Smooth muscle cell (in vitro differentiated cells): ENCODE data around the gene KCNG1. TPM values are rescaled to one million over a fixed set of nuclear protein-coding genes. Genes with fewer than 3 reads are reported as not detected.

ENCODE experiments used
- DNase-seq: peaks from one replicate; lab custom pipeline; 2025; ENCODE audit not compliant: unreplicated experiment; lab: John Stamatoyannopoulos, UW
- H2AFZ ChIP-seq: fragments of 200-600 bp; sonication (generic); 2 replicates; pipeline ENCODE4 v1.6.0; 2016; ENCODE audit warnings: antibody characterized with exemption, low read depth, mild to moderate bottlenecking
- H3F3A ChIP-seq: fragments of 200-600 bp; sonication (generic); 2 replicates; pipeline ENCODE4 v1.6.0; 2017; ENCODE audit warnings: antibody characterized with exemption, low read depth
- H3K27ac ChIP-seq: fragments of 200-600 bp; sonication (generic); 2 replicates; pipeline ENCODE4 v1.5.1; 2016; ENCODE audit warnings: low read depth, mild to moderate bottlenecking
- H3K27me3 ChIP-seq: fragments of 200-600 bp; sonication (generic); 2 replicates; pipeline ENCODE4 v1.6.1; 2016; ENCODE audit warnings: low read depth, mild to moderate bottlenecking
- H3K36me3 ChIP-seq: fragments of 200-600 bp; sonication (generic); 2 replicates; pipeline ENCODE4 v1.5.1; 2016; ENCODE audit warnings: low read depth
- H3K4me1 ChIP-seq: fragments of 200-600 bp; sonication (generic); 2 replicates; pipeline ENCODE4 v1.5.1; 2016; ENCODE audit warnings: low read depth
- H3K4me2 ChIP-seq: fragments of 200-600 bp; sonication (generic); 2 replicates; pipeline ENCODE4 v1.6.0; 2016; ENCODE audit warnings: mild to moderate bottlenecking
- H3K4me3 ChIP-seq: fragments of 200-600 bp; sonication (generic); 2 replicates; pipeline ENCODE4 v1.5.1; 2016; ENCODE audit warnings: mild to moderate bottlenecking
- H3K79me2 ChIP-seq: fragments of 200-600 bp; sonication (generic); 2 replicates; pipeline ENCODE4 v1.6.0; 2016; ENCODE audit warnings: low read depth, mild to moderate bottlenecking
- H3K9ac ChIP-seq: fragments of 200-600 bp; sonication (generic); 2 replicates; pipeline ENCODE4 v1.6.0; 2016; ENCODE audit warnings: low read depth
- H3K9me3 ChIP-seq: fragments of 200-600 bp; sonication (generic); replicated peaks from 2 replicates; pipeline ENCODE4 v1.5.1; 2016; ENCODE audit warnings: low read depth
- H4K20me1 ChIP-seq: fragments of 200-600 bp; sonication (generic); 2 replicates; pipeline ENCODE4 v1.6.0; 2016; ENCODE audit warnings: low read depth
- WGBS: methylation state at CpG from one replicate; pipeline ENCODE4 v1.1.7; 2016; ENCODE audit warnings: low lambda C conversion rate; 5-methylcytosine and 5-hydroxymethylcytosine counted together
- polyA plus RNA-seq: library from polyadenylated mRNA; unstranded; fragments of >200 nt; fragmentation: Nextera tagmentation; extraction: Ambion mirVana; gene quantifications from 2 replicates; pipeline ENCODE4 v1.2.1, GENCODE V29; 2016
- total RNA-seq: library from RNA; depleted of rRNA; stranded (reverse); fragments of >200 nt; gene quantifications from 2 replicates; pipeline ENCODE4 v1.2.3, GENCODE V29; 2014
- TF ChIP-seq, protein P1 (sequence below): fragments of 200-600 bp; sonication (generic); IDR thresholded peaks from 2 replicates; pipeline ENCODE4 v1.5.1; 2017; ENCODE audit warnings: borderline replicate concordance, mild to moderate bottlenecking, antibody characterized with exemption; ENCODE audit not compliant: insufficient read depth, poor library complexity, severe bottlenecking

KCNG1 gene
- total and polyA plus RNA-seq, 2 experiments from 2014 or later = 51.2 to 54.1 TPM

DNA sequence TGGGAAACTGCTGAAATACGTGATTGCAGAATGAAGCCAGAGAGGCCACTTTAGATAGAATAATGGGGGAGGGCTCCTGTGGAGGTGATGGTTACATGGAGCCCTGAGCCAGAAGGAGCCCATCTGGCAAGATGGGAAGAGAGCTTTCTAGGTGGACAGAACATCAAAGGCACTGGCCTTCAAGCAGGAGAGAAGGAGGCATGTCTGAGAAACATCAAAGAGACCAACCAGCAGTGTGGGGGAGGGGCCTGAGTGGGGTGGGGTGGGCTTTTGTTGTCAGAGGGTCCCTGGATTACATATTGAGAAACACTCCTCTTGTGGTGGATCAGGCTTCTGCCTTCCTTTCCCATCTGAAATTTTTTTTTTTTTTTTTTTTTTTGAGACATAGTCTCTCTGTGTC lies 1.9 kb upstream of the KCNG1 start:
- TF ChIP-seq, protein P1, sequence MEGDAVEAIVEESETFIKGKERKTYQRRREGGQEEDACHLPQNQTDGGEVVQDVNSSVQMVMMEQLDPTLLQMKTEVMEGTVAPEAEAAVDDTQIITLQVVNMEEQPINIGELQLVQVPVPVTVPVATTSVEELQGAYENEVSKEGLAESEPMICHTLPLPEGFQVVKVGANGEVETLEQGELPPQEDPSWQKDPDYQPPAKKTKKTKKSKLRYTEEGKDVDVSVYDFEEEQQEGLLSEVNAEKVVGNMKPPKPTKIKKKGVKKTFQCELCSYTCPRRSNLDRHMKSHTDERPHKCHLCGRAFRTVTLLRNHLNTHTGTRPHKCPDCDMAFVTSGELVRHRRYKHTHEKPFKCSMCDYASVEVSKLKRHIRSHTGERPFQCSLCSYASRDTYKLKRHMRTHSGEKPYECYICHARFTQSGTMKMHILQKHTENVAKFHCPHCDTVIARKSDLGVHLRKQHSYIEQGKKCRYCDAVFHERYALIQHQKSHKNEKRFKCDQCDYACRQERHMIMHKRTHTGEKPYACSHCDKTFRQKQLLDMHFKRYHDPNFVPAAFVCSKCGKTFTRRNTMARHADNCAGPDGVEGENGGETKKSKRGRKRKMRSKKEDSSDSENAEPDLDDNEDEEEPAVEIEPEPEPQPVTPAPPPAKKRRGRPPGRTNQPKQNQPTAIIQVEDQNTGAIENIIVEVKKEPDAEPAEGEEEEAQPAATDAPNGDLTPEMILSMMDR = no peak
- 79% methylated on average over 1 of the region's 1 CpG for WGBS
- Histone ChIP-seq H2AFZ (no peak overlapping the region), H3F3A (no peaks in the 10 kb centered on the region), H4K20me1 (peaks cover 19% of the 10 kb centered on the region), H3K4me3 (no peak overlapping the region), H3K79me2 (peaks cover 13% of the 10 kb centered on the region), H3K9me3 (no peaks in the 10 kb centered on the region), H3K4me2 (no peak overlapping the region), H3K27ac (no peak overlapping the region), H3K9ac (no peak overlapping the region), H3K36me3 (no peaks in the 10 kb centered on the region), H3K4me1 (peaks cover 31% of the 10 kb centered on the region), H3K27me3 (peaks cover 16% of the 10 kb centered on the region)
- DNase-seq = no peak

DNA sequence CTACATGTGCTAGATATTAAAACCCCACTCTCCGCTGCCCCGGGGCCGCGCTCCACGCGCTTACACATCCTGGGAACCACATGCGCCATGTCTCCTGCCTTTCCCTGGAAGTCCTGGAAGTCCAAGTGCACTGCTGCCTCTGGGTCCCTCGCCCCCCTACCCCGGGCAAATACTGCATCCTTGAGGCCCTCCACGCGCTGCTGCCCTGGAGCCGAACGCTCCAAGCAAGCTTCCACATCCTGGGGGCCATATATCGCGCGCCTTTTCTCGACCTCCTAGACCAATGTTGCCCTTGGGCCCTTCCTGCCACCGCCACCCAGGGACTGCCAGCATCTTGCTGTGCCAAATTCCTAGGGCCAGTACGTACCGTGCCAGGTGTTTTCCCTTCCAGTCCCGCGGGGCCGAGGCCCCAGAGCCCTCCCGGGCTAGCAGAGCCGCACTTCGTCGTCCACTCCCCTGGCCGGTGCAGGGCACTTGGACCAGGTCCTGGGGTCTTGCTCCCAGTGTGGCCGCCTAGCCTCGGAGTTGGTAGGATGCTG lies 779 bp upstream of the KCNG1 start:
- Histone ChIP-seq H2AFZ (peak overlapping the region; percentile 87), H3K9me3 (no peaks in the 10 kb centered on the region), H3K4me3 (peak overlapping the region; percentile 78), H3K36me3 (no peaks in the 10 kb centered on the region), H3K4me2 (peak overlapping the region; percentile 93), H3K9ac (no peak overlapping the region), H3K79me2 (peaks cover 13% of the 10 kb centered on the region), H3K4me1 (peaks cover 34% of the 10 kb centered on the region), H4K20me1 (peaks cover 19% of the 10 kb centered on the region), H3K27ac (no peak overlapping the region), H3F3A (no peaks in the 10 kb centered on the region), H3K27me3 (peaks cover 9% of the 10 kb centered on the region)
- no peak for DNase-seq
- WGBS = 64% methylated on average over 30 of the region's 30 CpGs
- TF ChIP-seq, protein P1 = no peak

DNA sequence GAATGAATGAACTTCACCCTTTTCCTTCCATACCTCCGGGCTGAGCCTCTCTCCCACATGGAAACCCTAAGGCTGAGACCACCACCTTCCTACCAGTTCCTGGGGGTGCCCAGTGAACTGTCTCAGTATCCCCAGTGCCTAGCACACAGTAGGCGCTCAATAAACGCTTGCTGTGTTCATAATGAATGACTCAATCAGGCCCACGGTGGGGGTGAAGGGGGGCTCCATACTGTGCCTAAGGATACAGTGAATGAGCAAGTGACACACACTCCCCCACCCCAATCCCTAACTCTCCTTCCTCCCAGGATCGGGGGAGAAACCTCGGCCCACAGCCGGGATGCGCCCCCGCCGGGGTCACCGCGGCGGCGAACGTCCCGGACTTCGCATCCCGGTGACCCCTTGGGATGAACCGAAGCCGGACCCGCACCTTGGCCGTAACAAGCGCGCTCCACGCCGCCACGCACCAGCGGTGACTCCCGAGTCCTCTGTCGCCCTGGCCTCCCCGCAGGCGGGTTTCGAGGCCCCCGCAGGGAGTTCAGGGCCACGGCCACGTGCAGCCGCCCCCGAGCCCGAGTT lies 592 bp downstream of the KCNG1 start:
- no peak overlapping the region for H3K27ac ChIP-seq
- H3K9me3 ChIP-seq = no peaks in the 10 kb centered on the region
- H3K4me2 ChIP-seq = peak overlapping the region; percentile 93
- TF ChIP-seq, protein P1 = no peak
- peaks cover 13% of the 10 kb centered on the region for H3K79me2 ChIP-seq
- peaks cover 34% of the 10 kb centered on the region for H3K4me1 ChIP-seq
- no peaks in the 10 kb centered on the region for H3K27me3 ChIP-seq
- WGBS = 2% methylated on average over 39 of the region's 39 CpGs
- no peaks in the 10 kb centered on the region for H3F3A ChIP-seq
- DNase-seq = no peak
- peak overlapping the region; percentile 87 for H2AFZ ChIP-seq
- H3K4me3 ChIP-seq = peak overlapping the region; percentile 78
- no peaks in the 10 kb centered on the region for H3K36me3 ChIP-seq
- H4K20me1 ChIP-seq = peaks cover 24% of the 10 kb centered on the region
- H3K9ac ChIP-seq = peak overlapping the region; percentile 76
